Transverse colon (tissue), 4 donors: Measurements from ENCODE around the gene PLA2G4E. TPM values are rescaled to one million over a fixed set of nuclear protein-coding genes. Genes with fewer than 3 reads are reported as not detected.

Experiments used
- DNase-seq: peaks from one replicate; pipeline ENCODE4 v3.0.0-alpha.2; 2019
- H3K27ac ChIP-seq, 4 donors: fragments of 200-600 bp; sonication (generic); 2 replicates each; pipeline ENCODE4 v1.5.1; 2016 to 2018; ENCODE audit warnings: inconsistent platforms in 4 of 4
- H3K27me3 ChIP-seq: fragments of 200-600 bp; sonication (generic); 2 replicates; pipeline ENCODE4 v1.5.1; 2017; ENCODE audit warnings: inconsistent platforms
- H3K36me3 ChIP-seq, 4 donors: fragments of 200-600 bp; sonication (generic); 2 replicates each; pipeline ENCODE4 v1.5.1; 2017 to 2019; ENCODE audit warnings: inconsistent platforms in 4 of 4
- H3K4me1 ChIP-seq, 4 donors: fragments of 200-600 bp; sonication (generic); 2 replicates each; pipeline ENCODE4 v1.5.1; 2017 to 2020; ENCODE audit warnings: inconsistent platforms in 4 of 4
- H3K4me3 ChIP-seq, 4 donors: fragments of 200-600 bp; sonication (generic); 1 replicate in 1 of 4; 2 replicates in 3 of 4; pipeline versions ENCODE4 v1.5.1 to v1.6.1; 2017 to 2019; ENCODE audit warnings: inconsistent platforms in 4 of 4
- H3K9me3 ChIP-seq, 2 donors: fragments of 200-600 bp; sonication (generic); 2 replicates each; pipeline ENCODE4 v1.5.1; 2017 to 2019; ENCODE audit warnings: inconsistent platforms in 2 of 2
- EP300 ChIP-seq: sonication (generic); formaldehyde crosslinking; IDR thresholded peaks from one replicate; pipeline ENCODE4 v1.6.1; 2017; ENCODE audit warnings: antibody characterized with exemption, low read depth
- POLR2A ChIP-seq: fragments of 450-650 bp; IDR thresholded peaks from one replicate; pipeline ENCODE4 v1.6.1; 2016; ENCODE audit warnings: antibody characterized with exemption, mild to moderate bottlenecking, moderate library complexity
- POLR2AphosphoS5 ChIP-seq, 3 donors: sonication (generic); formaldehyde crosslinking; IDR thresholded peaks; one replicate each; pipeline ENCODE4 v1.6.1; 2016; ENCODE audit warnings: antibody characterized with exemption in 3 of 3
- WGBS, 2 donors: methylation state at CpG; one replicate each; pipeline ENCODE4 v1.1.5; 2018; ENCODE audit warnings: low coverage in 1 of 2; 5-methylcytosine and 5-hydroxymethylcytosine counted together
- in situ Hi-C, 4 donors: fragments of 200-750 bp; cut with MboI; loops; one replicate each; pipeline versions ENCODE4 v1.15.0 to v1.15.1; 2017; ENCODE audit warnings: low sequenced_read_pairs in 3 of 4, low pct_ligation_motif_present in 1 of 4, low pct_unique_long_range_greater_than_20kb in 1 of 4
- intact Hi-C: fragments of 100-400 bp; cut with DNase I; formaldehyde crosslinking; loops from one replicate; pipeline ENCODE4 v1.15.1; 2023; ENCODE audit warnings: low total_unique reads
- total RNA-seq, 4 donors: library from RNA; depleted of rRNA; stranded (reverse); fragments of >200 nt; gene quantifications; one replicate each; pipeline ENCODE4 v1.1.0, GENCODE V29; 2016
- TF ChIP-seq, protein P1 (sequence below), 5 experiments: fragments of 200-600 bp in 3 of 5; fragments of 450-650 bp in 2 of 5; sonication (generic) in 3 of 5; IDR thresholded peaks; 1 replicate in 2 of 5; 2 replicates in 3 of 5; pipeline ENCODE4 v1.5.1; 2016 to 2017; ENCODE audit warnings: antibody characterized with exemption in 5 of 5, inconsistent platforms in 3 of 5, mild to moderate bottlenecking in 2 of 5, moderate library complexity in 1 of 5

The PLA2G4E gene
- total RNA-seq, 4 donors from 2014 or later: 0.32 TPM; not detected in 3

DNA sequence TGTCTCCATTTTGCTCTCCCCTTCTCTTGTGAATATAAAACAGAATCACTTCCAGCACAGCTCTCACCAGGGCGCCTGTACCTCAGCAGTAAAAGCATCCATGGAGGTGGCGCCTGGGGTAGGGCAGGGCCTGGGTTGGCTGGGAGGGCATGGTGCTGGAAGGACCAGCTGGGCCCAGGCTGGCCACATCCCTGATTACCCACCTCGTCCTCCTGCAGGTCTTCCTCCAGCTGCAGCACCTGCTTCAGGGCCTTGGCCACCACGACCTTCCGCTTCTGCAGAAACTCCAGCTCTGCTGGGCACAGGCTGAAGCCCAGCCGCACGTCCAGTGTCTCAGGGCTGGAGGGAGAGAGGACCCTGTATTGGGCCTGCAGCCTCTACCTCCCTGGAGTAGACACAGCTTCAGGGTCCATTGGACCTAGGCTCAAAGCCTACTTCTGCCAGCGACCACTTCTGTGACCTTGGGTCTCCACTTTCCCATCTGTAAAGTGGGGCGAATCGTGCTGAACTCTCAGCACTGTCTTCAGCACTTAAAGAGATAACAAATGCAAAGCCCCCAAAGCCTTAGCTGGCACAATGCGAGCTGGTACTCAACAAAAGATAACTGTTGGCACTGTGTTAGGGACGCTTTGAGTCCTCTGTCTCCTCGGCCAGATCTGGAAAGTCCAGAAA, 23.8 kb downstream of the PLA2G4E start:
- no peaks in the 10 kb centered on the region for H3K4me1 ChIP-seq
- in situ Hi-C loops: loop anchor here in 3 of 4 donors (10.0 kb wide), 2 partner anchors 68 to 138 kb away; no protein-coding TSS in a partner anchor
- H3K9me3 ChIP-seq: no peaks in the 10 kb centered on the region
- H3K27ac ChIP-seq: no peak overlapping the region
- H3K27me3 ChIP-seq: peaks cover 3% of the 10 kb centered on the region
- WGBS, 2 donors: 40 to 91% methylated on average over 1 to 13 of the region's 13 CpGs
- intact Hi-C loops: no loop called here
- no peak for DNase-seq
- no peaks in the 10 kb centered on the region for H3K36me3 ChIP-seq
- no peak overlapping the region for H3K4me3 ChIP-seq
- TF ChIP-seq POLR2A (no peak), EP300 (no peak), POLR2AphosphoS5 (IDR thresholded peaks at IDR 0.05) (no peak)
- TF ChIP-seq, protein P1, sequence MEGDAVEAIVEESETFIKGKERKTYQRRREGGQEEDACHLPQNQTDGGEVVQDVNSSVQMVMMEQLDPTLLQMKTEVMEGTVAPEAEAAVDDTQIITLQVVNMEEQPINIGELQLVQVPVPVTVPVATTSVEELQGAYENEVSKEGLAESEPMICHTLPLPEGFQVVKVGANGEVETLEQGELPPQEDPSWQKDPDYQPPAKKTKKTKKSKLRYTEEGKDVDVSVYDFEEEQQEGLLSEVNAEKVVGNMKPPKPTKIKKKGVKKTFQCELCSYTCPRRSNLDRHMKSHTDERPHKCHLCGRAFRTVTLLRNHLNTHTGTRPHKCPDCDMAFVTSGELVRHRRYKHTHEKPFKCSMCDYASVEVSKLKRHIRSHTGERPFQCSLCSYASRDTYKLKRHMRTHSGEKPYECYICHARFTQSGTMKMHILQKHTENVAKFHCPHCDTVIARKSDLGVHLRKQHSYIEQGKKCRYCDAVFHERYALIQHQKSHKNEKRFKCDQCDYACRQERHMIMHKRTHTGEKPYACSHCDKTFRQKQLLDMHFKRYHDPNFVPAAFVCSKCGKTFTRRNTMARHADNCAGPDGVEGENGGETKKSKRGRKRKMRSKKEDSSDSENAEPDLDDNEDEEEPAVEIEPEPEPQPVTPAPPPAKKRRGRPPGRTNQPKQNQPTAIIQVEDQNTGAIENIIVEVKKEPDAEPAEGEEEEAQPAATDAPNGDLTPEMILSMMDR (IDR thresholded peaks at IDR 0.05): no peak

DNA sequence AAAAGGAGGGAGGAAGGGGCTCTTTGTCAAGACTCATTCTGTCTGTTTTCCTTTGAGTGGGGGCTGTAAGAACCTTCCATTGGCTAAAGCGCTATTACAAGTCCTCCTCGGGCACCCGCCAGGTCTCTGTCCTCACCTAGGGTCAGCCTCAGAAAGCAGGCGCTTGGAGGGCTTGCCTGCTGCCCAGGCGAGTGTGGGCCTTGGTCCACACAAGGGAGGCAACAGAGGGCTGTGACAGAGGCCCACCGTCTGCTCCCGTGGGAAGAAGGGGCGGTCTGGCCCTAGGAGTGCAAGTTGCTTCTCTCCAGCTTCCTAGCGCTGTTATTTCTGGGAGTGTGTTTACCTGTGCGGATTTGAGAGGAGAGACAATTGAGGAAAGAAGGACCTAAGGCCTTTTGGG, 24.5 kb downstream of the PLA2G4E start:
- no peak overlapping the region for H3K4me3 ChIP-seq
- no peaks in the 10 kb centered on the region for H3K4me1 ChIP-seq
- TF ChIP-seq EP300 (no peak), POLR2A (no peak), POLR2AphosphoS5 (IDR thresholded peaks at IDR 0.05) (no peak)
- TF ChIP-seq, protein P1 (IDR thresholded peaks at IDR 0.05): no peak
- no peaks in the 10 kb centered on the region for H3K36me3 ChIP-seq
- DNase-seq: no peak
- intact Hi-C loops: no loop called here
- no peaks in the 10 kb centered on the region for H3K9me3 ChIP-seq
- 88 to 90% methylated on average over 2 to 10 of the region's 10 CpGs for WGBS, 2 donors
- peaks cover 3% of the 10 kb centered on the region for H3K27me3 ChIP-seq
- H3K27ac ChIP-seq: no peak overlapping the region
- in situ Hi-C loops: loop anchor here in 3 of 4 donors (10.0 kb wide), 2 partner anchors 68 to 138 kb away; no protein-coding TSS in a partner anchor

DNA sequence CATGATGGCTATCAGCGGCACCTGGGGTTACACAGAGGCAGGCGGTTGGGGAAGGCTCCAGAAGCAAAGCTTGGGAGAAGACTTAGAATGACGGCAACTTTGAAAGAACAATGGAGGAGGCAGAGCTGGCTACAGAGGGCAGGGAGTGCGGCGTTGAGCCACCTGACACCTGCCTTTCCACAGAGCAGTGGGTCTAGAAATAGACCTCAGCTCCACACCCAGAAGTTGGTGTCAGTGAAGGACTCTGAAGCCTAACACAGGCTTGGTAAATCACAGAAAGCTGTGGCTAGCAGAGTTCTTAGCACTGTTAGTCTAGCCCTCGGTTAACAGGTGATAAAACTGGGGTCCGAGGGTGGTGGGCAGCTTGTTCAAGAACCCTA, 25.4 kb downstream of the PLA2G4E start:
- Histone ChIP-seq H3K27me3 (peaks cover 2% of the 10 kb centered on the region), H3K4me3 (no peak overlapping the region), H3K4me1 (no peaks in the 10 kb centered on the region), H3K36me3 (no peaks in the 10 kb centered on the region), H3K27ac (no peak overlapping the region), H3K9me3 (no peaks in the 10 kb centered on the region)
- intact Hi-C loops: no loop called here
- in situ Hi-C loops: loop anchor here in 3 of 4 donors (10.0 kb wide), 2 partner anchors 69 to 139 kb away; no protein-coding TSS in a partner anchor
- TF ChIP-seq, protein P1 (IDR thresholded peaks at IDR 0.05): no peak
- TF ChIP-seq POLR2AphosphoS5 (IDR thresholded peaks at IDR 0.05): no peak
- no peak for TF ChIP-seq EP300
- TF ChIP-seq POLR2A: no peak
- no peak for DNase-seq
- WGBS, 2 donors: 97% methylated on average over 7 of the region's 7 CpGs; no CpG with 5 or more reads in 1 of the 2 donors

DNA sequence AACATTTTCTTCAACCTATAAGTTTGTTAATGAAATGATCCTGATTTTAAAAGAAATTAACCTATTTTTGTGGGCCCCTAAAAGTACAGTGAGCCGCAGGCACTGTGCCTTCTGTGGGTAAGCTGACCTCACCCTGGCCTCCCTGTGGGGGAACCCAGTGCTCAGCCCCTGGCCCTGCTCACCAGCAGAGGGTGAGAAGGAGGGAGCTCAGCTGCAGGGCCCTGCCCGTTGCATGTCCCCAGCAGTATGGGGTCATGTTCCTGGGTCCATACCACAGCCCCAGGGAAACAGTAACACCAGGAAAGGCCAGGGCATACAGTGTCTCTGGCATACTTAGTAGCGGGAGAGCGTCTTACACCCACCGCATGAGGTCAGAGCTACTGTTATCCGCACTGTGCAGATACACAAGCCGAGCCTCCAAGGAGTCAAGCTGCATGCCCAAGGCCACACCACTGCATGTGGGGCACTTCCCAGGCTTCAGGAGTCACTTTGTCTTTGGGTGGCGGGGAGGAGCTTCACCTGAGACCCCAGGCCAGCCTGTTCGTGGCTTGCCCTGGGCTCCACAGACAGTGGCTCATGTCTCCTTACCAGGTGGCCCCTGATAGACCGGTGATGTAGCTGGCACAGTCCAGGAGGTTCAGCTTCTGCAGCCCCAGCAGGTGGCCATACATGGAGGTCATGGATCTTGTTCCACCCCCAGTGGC, 25.9 kb downstream of the PLA2G4E start:
- H3K9me3 ChIP-seq: no peaks in the 10 kb centered on the region
- DNase-seq: no peak
- intact Hi-C loops: no loop called here

More for the DNA sequence above, 25.9 kb downstream of the PLA2G4E start:
- Histone ChIP-seq H3K36me3 (no peaks in the 10 kb centered on the region), H3K4me1 (no peaks in the 10 kb centered on the region), H3K27ac (no peak overlapping the region), H3K4me3 (no peak overlapping the region), H3K27me3 (no peaks in the 10 kb centered on the region)
- in situ Hi-C loops: loop anchor here (5.0 to 10.0 kb wide), 3 partner anchors 67 to 140 kb away; no protein-coding TSS in a partner anchor
- TF ChIP-seq, protein P1 (IDR thresholded peaks at IDR 0.05): no peak
- TF ChIP-seq POLR2AphosphoS5 (IDR thresholded peaks at IDR 0.05): no peak
- no peak for TF ChIP-seq POLR2A
- no peak for TF ChIP-seq EP300
- 83 to 100% methylated on average over 1 to 10 of the region's 10 CpGs for WGBS, 2 donors
